K562 (cell line): ENCODE results near the gene OLIG3.

Source experiments
- BCOR ChIP-seq: fragments of 450-650 bp; IDR thresholded peaks from 2 replicates; pipeline ENCODE4 v1.6.1; 2016
- MTA3 ChIP-seq: fragments of 450-650 bp; formaldehyde crosslinking; IDR thresholded peaks from 2 replicates; pipeline ENCODE4 v1.6.1; 2017; ENCODE audit warnings: mild to moderate bottlenecking, borderline replicate concordance
- POLR2AphosphoS5 ChIP-seq: IDR thresholded peaks from 2 replicates; pipeline ENCODE4 v1.6.1; 2011; ENCODE audit warnings: mild to moderate bottlenecking, low read depth, low read length, moderate library complexity; ENCODE audit not compliant: control insufficient read depth, insufficient read depth
- PYGO2 ChIP-seq: fragments of 450-650 bp; IDR thresholded peaks from 2 replicates; pipeline ENCODE4 v1.6.1; 2016; ENCODE audit warnings: mild to moderate bottlenecking, missing genetic modification characterization, moderate library complexity, missing compliant biosample characterization
- ZNF232 ChIP-seq: sonication (generic); formaldehyde crosslinking; IDR thresholded peaks from 2 replicates; pipeline ENCODE4 v1.8.0; 2022; ENCODE audit warnings: mild to moderate bottlenecking, missing genetic modification reagents
- ZNF717 ChIP-seq: fragments of 250-450 bp; sonication (Bioruptor Pico); IDR thresholded peaks from 2 replicates; pipeline ENCODE4 v1.5.0; 2021
- TF ChIP-seq, protein P1 (sequence below): fragments of 150-350 bp; IDR thresholded peaks from 2 replicates; pipeline ENCODE4 v1.6.1; 2014; ENCODE audit warnings: low read depth, mild to moderate bottlenecking, low read length, borderline replicate concordance
- TF ChIP-seq, protein P2 (sequence below): fragments of 250-450 bp; sonication (Bioruptor Pico); IDR thresholded peaks from 2 replicates; pipeline ENCODE4 v1.8.0; 2022; ENCODE audit warnings: inconsistent platforms, mild to moderate bottlenecking, moderate library complexity, borderline replicate concordance
- TF ChIP-seq, protein P3 (sequence below): fragments of 450-650 bp; IDR thresholded peaks from 2 replicates; pipeline ENCODE4 v1.7.1; 2018; ENCODE audit warnings: mild to moderate bottlenecking, low read depth; ENCODE audit not compliant: partially characterized antibody
- TF ChIP-seq, protein P4 (sequence below), 3 experiments: IDR thresholded peaks in 2 of 3; conservative IDR thresholded peaks in 1 of 3; 2 replicates each; pipeline ENCODE4 v1.5.1; 2011 to 2012; ENCODE audit warnings: low read length in 3 of 3, mild to moderate bottlenecking in 3 of 3, control low read depth in 2 of 3, improper control_type of control experiment in 1 of 3, inconsistent platforms in 1 of 3, low read depth in 1 of 3, mixed read lengths in 1 of 3, moderate library complexity in 1 of 3; ENCODE audit not compliant: insufficient read depth in 2 of 3

DNA sequence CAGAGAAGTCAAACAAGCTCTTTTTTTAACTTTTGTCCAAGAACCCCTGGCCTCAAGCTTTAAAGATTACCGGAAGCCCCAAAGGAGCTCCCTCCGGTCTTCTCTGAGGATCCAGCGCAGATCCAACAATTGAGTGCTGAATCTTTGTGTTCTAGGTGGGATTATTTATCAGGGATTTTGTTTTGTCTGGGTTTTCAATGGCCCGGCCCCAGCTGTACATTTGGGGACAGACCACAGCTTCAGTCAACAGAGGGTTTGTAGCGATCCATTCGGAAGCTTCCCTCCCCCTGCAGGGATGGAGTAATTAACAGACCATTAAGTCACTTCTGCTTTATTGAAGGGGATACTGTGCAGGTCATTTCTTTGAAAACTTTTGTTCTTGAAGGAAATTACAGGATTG, 7.8 kb downstream of the OLIG3 start:
- TF ChIP-seq MTA3 (no peak), ZNF232 (CRISPR knock-in tag) (no peak), BCOR (no peak), ZNF717 (CRISPR knock-in tag) (no peak), PYGO2 (tag) (no peak), POLR2AphosphoS5 (no peak)
- TF ChIP-seq, protein P1, sequence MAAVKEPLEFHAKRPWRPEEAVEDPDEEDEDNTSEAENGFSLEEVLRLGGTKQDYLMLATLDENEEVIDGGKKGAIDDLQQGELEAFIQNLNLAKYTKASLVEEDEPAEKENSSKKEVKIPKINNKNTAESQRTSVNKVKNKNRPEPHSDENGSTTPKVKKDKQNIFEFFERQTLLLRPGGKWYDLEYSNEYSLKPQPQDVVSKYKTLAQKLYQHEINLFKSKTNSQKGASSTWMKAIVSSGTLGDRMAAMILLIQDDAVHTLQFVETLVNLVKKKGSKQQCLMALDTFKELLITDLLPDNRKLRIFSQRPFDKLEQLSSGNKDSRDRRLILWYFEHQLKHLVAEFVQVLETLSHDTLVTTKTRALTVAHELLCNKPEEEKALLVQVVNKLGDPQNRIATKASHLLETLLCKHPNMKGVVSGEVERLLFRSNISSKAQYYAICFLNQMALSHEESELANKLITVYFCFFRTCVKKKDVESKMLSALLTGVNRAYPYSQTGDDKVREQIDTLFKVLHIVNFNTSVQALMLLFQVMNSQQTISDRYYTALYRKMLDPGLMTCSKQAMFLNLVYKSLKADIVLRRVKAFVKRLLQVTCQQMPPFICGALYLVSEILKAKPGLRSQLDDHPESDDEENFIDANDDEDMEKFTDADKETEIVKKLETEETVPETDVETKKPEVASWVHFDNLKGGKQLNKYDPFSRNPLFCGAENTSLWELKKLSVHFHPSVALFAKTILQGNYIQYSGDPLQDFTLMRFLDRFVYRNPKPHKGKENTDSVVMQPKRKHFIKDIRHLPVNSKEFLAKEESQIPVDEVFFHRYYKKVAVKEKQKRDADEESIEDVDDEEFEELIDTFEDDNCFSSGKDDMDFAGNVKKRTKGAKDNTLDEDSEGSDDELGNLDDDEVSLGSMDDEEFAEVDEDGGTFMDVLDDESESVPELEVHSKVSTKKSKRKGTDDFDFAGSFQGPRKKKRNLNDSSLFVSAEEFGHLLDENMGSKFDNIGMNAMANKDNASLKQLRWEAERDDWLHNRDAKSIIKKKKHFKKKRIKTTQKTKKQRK, result no peak
- TF ChIP-seq, protein P2, sequence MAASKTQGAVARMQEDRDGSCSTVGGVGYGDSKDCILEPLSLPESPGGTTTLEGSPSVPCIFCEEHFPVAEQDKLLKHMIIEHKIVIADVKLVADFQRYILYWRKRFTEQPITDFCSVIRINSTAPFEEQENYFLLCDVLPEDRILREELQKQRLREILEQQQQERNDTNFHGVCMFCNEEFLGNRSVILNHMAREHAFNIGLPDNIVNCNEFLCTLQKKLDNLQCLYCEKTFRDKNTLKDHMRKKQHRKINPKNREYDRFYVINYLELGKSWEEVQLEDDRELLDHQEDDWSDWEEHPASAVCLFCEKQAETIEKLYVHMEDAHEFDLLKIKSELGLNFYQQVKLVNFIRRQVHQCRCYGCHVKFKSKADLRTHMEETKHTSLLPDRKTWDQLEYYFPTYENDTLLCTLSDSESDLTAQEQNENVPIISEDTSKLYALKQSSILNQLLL (CRISPR knock-in tag), result no peak
- TF ChIP-seq, protein P3, sequence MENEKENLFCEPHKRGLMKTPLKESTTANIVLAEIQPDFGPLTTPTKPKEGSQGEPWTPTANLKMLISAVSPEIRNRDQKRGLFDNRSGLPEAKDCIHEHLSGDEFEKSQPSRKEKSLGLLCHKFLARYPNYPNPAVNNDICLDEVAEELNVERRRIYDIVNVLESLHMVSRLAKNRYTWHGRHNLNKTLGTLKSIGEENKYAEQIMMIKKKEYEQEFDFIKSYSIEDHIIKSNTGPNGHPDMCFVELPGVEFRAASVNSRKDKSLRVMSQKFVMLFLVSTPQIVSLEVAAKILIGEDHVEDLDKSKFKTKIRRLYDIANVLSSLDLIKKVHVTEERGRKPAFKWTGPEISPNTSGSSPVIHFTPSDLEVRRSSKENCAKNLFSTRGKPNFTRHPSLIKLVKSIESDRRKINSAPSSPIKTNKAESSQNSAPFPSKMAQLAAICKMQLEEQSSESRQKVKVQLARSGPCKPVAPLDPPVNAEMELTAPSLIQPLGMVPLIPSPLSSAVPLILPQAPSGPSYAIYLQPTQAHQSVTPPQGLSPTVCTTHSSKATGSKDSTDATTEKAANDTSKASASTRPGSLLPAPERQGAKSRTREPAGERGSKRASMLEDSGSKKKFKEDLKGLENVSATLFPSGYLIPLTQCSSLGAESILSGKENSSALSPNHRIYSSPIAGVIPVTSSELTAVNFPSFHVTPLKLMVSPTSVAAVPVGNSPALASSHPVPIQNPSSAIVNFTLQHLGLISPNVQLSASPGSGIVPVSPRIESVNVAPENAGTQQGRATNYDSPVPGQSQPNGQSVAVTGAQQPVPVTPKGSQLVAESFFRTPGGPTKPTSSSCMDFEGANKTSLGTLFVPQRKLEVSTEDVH, result no peak
- TF ChIP-seq, protein P4, sequence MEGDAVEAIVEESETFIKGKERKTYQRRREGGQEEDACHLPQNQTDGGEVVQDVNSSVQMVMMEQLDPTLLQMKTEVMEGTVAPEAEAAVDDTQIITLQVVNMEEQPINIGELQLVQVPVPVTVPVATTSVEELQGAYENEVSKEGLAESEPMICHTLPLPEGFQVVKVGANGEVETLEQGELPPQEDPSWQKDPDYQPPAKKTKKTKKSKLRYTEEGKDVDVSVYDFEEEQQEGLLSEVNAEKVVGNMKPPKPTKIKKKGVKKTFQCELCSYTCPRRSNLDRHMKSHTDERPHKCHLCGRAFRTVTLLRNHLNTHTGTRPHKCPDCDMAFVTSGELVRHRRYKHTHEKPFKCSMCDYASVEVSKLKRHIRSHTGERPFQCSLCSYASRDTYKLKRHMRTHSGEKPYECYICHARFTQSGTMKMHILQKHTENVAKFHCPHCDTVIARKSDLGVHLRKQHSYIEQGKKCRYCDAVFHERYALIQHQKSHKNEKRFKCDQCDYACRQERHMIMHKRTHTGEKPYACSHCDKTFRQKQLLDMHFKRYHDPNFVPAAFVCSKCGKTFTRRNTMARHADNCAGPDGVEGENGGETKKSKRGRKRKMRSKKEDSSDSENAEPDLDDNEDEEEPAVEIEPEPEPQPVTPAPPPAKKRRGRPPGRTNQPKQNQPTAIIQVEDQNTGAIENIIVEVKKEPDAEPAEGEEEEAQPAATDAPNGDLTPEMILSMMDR (IDR thresholded peaks at IDR 0.05 in 2 of 3, conservative IDR thresholded peaks at IDR 0.05 in 1 of 3; ENCODE audit: insufficient read depth in 2 of 3, low read depth in 1 of 3, low read length in 3 of 3), result no peak
